DOHH2 (cell line): Measurements from ENCODE around the gene HNRNPK.

ENCODE experiments used
- H3F3A ChIP-seq: fragments of 200-600 bp; sonication (generic), shearing (Covaris generic); 2 replicates; pipeline ENCODE4 v1.6.0; 2016; ENCODE audit warnings: antibody characterized with exemption, mild to moderate bottlenecking; ENCODE audit not compliant: control insufficient read depth, insufficient read depth
- H3K27ac ChIP-seq: fragments of 200-600 bp; sonication (generic); 2 replicates; pipeline ENCODE4 v1.5.1; 2014; ENCODE audit warnings: low read depth, mild to moderate bottlenecking, low read length, moderate library complexity
- H3K27me3 ChIP-seq: fragments of 200-600 bp; sonication (generic); 2 replicates; pipeline ENCODE4 v1.6.1; 2014; ENCODE audit warnings: mild to moderate bottlenecking, low read length, mixed read lengths; ENCODE audit not compliant: control insufficient read depth
- H3K36me3 ChIP-seq: fragments of 200-600 bp; sonication (generic); 2 replicates; pipeline ENCODE4 v1.6.1; 2014; ENCODE audit warnings: mild to moderate bottlenecking, low read length, moderate library complexity, mixed read lengths; ENCODE audit not compliant: control insufficient read depth
- H3K4me1 ChIP-seq: fragments of 200-600 bp; sonication (generic); 2 replicates; pipeline ENCODE4 v1.6.1; 2014; ENCODE audit warnings: mild to moderate bottlenecking, low read length, mixed read lengths; ENCODE audit not compliant: control insufficient read depth
- H3K4me2 ChIP-seq: fragments of 200-600 bp; sonication (generic); 2 replicates; pipeline ENCODE4 v1.6.0; 2014; ENCODE audit warnings: mild to moderate bottlenecking, low read length, moderate library complexity
- H3K4me3 ChIP-seq: fragments of 200-600 bp; sonication (generic); 2 replicates; pipeline ENCODE4 v1.5.1; 2014; ENCODE audit warnings: mild to moderate bottlenecking, low read length, mixed read lengths
- H3K79me2 ChIP-seq: fragments of 200-600 bp; sonication (generic); 2 replicates; pipeline ENCODE4 v1.6.1; 2014; ENCODE audit warnings: mild to moderate bottlenecking, low read length, mixed read lengths; ENCODE audit not compliant: control insufficient read depth
- H3K9me2 ChIP-seq: fragments of 200-600 bp; sonication (generic); replicated peaks from 2 replicates; pipeline ENCODE4 v1.6.1; 2014; ENCODE audit warnings: mild to moderate bottlenecking, low read length, mixed read lengths; ENCODE audit not compliant: control insufficient read depth
- H3K9me3 ChIP-seq: fragments of 200-600 bp; sonication (generic); 2 replicates; pipeline ENCODE4 v1.6.1; 2014; ENCODE audit warnings: antibody characterized with exemption, low read length, mixed read lengths; ENCODE audit not compliant: control insufficient read depth, insufficient read depth
- H4K20me1 ChIP-seq: fragments of 200-600 bp; sonication (generic); 2 replicates; pipeline ENCODE4 v1.6.0; 2014; ENCODE audit warnings: low read depth, mild to moderate bottlenecking, antibody characterized with exemption, low read length, moderate library complexity; ENCODE audit not compliant: control insufficient read depth, insufficient read depth
- CTCF ChIP-seq: fragments of 200-600 bp; sonication (generic); IDR thresholded peaks from one replicate; pipeline ENCODE4 v1.5.1; 2014; ENCODE audit warnings: antibody characterized with exemption, mild to moderate bottlenecking, low read depth, low read length; ENCODE audit not compliant: poor library complexity, severe bottlenecking
- EZH2phosphoT487 ChIP-seq: fragments of 200-600 bp; sonication (generic); IDR thresholded peaks from 2 replicates; pipeline ENCODE4 v1.6.1; 2017; ENCODE audit warnings: borderline replicate concordance, mild to moderate bottlenecking, antibody characterized with exemption, low read length, moderate library complexity, mixed read lengths

HNRNPK gene

GRCh38 chr9:84007662-84008061 is 27.6 kb upstream of the HNRNPK start:
- Histone ChIP-seq H3K9me2 (no peaks in the 10 kb centered on the region), H3K27me3 (no peaks in the 10 kb centered on the region), H4K20me1 (no peaks in the 10 kb centered on the region), H3K9me3 (no peaks in the 10 kb centered on the region), H3F3A (no peaks in the 10 kb centered on the region), H3K4me2 (no peak overlapping the region), H3K79me2 (no peaks in the 10 kb centered on the region), H3K4me1 (no peaks in the 10 kb centered on the region), H3K27ac (no peak overlapping the region), H3K4me3 (no peak overlapping the region), H3K36me3 (peaks cover 23% of the 10 kb centered on the region)
- TF ChIP-seq CTCF (no peak), EZH2phosphoT487 (no peak)

- Histone ChIP-seq H3K9me2 (no peaks in the 10 kb centered on the region), H3K27me3 (no peaks in the 10 kb centered on the region), H4K20me1 (peaks cover 3% of the 10 kb centered on the region; the same call in 1 of the 2 replicates), H3K4me2 (no peak overlapping the region), H3K4me3 (no peak overlapping the region), H3K4me1 (no peaks in the 10 kb centered on the region), H3F3A (peaks cover 4% of the 10 kb centered on the region; the same call in 1 of the 2 replicates), H3K9me3 (no peaks in the 10 kb centered on the region), H3K27ac (no peak overlapping the region), H3K36me3 (peaks cover 62% of the 10 kb centered on the region), H3K79me2 (peaks cover 24% of the 10 kb centered on the region)
- TF ChIP-seq EZH2phosphoT487, result no peak
Observed at GRCh38 chr9:84003246-84003645, 23.2 kb upstream of the HNRNPK start.

GRCh38 chr9:84002344-84002743 is 22.3 kb upstream of the HNRNPK start:
- Histone ChIP-seq H3K9me2 (no peaks in the 10 kb centered on the region), H3K27me3 (no peaks in the 10 kb centered on the region), H3K79me2 (peaks cover 31% of the 10 kb centered on the region), H3K27ac (no peak overlapping the region), H3F3A (peaks cover 4% of the 10 kb centered on the region; the same call in 1 of the 2 replicates), H3K9me3 (no peaks in the 10 kb centered on the region), H3K4me1 (no peaks in the 10 kb centered on the region), H3K4me2 (no peak overlapping the region), H3K36me3 (peaks cover 67% of the 10 kb centered on the region), H3K4me3 (no peak overlapping the region), H4K20me1 (peaks cover 3% of the 10 kb centered on the region; the same call in 1 of the 2 replicates)
- TF ChIP-seq EZH2phosphoT487 (no peak), CTCF (no peak)

GRCh38 chr9:84001621-84002020 is 21.6 kb upstream of the HNRNPK start:
- Histone ChIP-seq H3K9me2 (no peaks in the 10 kb centered on the region), H3K36me3 (peaks cover 68% of the 10 kb centered on the region), H3K27me3 (no peaks in the 10 kb centered on the region), H3K4me2 (no peak overlapping the region), H3F3A (peaks cover 4% of the 10 kb centered on the region; the same call in 1 of the 2 replicates), H3K27ac (no peak overlapping the region), H3K4me1 (no peaks in the 10 kb centered on the region), H3K9me3 (no peaks in the 10 kb centered on the region), H4K20me1 (peaks cover 3% of the 10 kb centered on the region), H3K4me3 (no peak overlapping the region), H3K79me2 (peaks cover 38% of the 10 kb centered on the region)
- TF ChIP-seq EZH2phosphoT487 (no peak), CTCF (no peak)
